HG02840 (cell line): ENCODE results near the gene ATRNL1.
"Not testable (repeated sequence)": the region's sequence is repeated elsewhere in the genome, so short reads cannot be mapped to it uniquely, and the experiment has no call there.

ENCODE experiments used
- ATAC-seq: cut with Tn5 transposase; IDR thresholded peaks from one replicate; pipeline ENCODE4 v1.9.1; 2021; ENCODE audit warnings: mild to moderate bottlenecking, moderate library complexity, moderate number of reproducible peaks; ENCODE audit not compliant: unreplicated experiment, low FRiP score

Gene ATRNL1

DNA sequence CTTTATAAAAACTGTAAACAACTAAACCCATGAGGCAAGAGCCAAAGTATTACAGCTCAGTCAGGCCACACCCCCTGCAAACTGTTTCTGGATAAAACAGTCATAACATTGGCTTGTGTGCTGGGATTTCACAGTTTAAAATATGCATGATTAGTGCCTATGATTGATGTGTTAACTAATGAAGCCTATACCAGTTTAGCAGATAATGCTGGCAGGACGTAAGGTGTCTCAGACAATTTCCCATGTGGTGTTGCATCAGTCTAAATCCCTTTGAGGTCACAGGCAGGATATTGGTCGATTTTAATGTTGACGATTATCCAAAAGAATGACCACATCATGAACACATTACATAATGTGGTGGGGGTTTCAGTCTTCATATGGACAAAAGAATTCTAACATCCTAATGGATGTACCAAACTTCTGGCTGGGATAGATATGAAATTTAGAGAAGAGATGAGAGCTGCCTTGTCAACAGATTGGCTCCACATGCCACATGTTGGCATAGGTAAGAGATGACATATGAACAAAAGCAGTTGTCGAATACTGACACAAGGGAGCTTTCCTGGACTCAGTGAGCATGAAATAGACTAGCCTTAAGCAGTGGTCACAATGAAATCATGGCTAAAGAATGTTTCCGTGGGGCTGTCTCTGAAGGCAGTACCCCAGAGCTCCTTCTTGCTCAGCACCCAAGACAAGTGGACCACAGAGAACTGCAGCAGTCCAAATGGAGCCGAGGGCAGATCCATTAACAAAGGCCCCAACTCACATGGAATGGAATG is 734.3 kb downstream of the ATRNL1 start:
- ATAC-seq, result no peak

DNA sequence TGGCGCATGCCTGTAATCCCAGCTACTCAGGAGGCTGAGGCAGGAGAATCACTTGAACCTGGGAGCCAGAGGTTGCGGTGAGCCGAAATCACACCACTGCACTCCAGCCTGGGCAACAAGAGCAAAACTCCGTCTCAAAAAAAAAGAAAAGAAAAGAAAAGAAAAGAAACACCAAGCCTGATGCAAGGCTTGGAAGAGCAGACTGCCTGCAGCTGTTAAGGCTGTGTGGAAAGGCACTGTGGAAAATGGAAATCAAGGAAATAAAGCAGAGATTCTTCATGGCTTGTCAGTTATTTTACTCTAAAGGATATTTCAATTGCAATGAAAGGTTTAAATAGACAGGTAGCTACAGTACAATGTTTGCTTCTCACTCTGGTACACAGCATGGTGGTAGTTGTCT is 735.0 kb downstream of the ATRNL1 start:
- ATAC-seq, result not testable (repeated sequence)

DNA sequence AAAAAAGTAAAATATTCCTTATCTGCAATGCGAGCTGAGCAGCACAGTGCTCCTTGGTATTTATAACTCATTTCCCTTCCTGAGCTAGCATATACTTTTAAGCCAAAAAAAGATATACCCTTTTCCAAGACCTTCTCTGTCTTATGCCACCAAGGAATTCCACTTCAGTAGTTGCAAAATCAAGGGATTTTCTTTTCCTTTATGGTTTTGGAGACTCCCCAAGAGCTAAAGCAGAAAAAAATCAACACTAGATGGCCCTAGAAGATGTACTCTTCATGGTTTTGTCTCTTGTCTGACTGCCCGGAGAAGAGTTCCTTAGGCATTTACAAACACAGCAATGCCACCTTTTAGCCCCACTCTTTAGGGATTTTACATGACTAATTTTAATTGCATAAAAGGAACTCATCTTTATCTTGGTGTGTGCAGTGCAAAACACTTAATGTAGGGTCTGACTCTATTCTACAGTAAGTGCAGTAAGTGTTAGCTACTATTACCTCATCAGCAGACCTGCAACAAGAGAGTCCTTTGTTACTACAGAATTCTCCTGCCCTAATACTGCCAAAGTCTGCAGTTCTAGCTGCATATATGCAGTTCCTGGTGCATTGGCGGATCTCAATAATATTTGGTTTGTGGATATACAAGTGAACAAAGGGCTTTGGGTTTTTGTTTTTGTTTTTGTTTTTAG is 736.5 kb downstream of the ATRNL1 start:
- no peak for ATAC-seq

DNA sequence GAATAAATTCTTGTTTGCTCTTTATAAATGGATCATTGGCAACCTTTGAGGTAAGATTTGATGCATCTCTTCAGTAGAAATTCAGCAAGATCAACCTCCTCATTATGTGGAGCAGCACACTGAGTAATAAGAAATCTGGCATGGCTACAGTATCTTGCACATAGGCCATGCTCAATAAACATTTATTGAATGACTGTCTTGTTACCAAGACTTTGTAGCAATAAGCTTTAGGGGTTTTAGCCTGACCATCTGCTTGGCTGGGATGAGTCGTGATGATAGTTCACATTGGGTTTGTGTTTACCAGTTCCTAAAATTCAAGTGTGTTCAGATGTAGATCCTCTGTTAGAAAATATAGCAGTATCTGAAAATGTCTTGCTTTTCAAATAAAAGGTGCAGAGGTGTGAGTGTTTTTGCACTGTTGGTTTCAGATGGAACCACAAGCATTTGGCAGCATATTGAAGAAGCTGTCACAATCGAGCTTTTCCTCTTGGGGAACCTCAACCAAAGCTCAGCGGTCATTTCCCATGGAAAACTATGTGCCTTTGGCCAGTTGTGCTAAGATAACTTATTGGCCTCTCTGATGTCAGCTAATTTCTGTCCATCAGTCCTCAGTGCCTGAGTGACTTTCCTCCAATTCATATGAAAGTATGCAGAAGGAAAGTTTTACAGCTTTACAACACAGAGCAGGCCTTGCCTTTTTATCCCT is 737.3 kb downstream of the ATRNL1 start:
- no peak for ATAC-seq

DNA sequence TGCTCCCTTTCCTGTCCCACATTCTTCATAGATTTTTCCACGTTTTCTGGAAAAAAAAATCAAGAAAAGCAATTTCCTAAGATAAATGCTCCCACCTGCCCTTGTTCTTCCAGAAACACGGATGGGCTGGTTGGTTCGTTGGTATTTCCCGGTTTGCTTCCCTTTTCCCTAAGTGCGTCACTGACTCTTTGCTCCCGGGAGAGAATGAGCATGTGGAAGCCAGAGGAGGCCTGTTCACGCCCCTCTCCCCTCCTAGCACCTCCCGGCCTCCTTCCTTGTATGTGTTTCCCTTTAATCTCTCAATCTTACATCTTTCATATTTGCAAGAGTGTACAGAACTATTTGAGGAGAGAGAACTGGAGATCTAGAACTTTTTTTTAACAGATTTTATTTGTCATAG is 737.9 kb downstream of the ATRNL1 start:
- ATAC-seq, result no peak

DNA sequence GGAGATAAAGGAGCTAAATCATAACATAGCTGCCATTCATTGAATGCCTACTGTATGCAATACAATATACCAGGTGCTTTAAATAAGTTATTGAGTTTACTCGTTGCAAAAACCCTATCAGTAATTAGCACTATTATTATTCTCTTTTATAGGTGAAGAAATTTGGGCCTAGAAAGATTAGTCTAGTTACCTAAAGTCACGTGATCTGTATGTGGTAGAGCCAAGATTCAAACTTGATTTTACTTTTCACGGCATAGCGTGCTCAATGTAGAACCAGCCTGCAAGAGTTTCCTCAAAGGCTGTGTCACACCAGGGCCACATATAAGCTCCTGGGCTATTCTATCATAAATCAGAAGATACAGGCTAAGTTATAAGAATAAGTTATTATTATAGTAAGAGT is 740.0 kb downstream of the ATRNL1 start:
- ATAC-seq, result no peak

DNA sequence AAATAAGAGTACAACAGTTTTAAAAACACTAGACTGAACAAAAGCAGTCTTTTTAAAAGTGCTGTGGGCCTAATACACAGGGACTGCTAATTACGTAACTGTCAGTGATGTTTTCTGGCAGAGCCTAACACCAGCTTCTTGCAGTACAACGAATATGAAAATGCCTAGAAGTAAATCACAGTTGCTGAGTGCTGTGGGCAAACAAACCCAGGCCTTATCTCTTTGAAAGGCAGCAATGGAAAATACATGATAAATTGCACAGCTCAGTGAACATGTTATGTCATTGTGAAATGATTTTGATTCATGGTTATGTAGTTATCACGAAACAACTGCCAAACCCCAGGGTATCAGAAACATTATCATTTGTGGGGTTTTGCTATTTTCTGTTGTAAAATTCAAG is 751.4 kb downstream of the ATRNL1 start:
- ATAC-seq, result no peak

DNA sequence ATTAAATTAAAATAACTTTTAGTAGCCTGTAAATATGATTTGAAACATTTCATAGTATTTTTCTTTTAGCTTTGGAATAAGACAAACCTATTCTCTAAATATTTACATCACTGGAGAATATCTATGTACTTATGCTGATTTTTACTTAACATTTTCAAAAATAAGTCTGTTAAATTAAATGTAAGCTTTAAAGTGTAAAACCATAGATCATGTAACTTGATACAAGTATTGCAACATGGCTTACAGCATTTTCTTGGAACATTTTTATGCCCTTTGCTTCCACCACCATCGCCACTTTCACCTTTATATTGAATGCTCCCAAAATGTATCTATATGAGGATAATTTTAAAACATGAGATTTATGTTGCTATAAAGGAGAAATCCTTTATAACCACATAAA is 752.8 kb downstream of the ATRNL1 start:
- no peak for ATAC-seq

DNA sequence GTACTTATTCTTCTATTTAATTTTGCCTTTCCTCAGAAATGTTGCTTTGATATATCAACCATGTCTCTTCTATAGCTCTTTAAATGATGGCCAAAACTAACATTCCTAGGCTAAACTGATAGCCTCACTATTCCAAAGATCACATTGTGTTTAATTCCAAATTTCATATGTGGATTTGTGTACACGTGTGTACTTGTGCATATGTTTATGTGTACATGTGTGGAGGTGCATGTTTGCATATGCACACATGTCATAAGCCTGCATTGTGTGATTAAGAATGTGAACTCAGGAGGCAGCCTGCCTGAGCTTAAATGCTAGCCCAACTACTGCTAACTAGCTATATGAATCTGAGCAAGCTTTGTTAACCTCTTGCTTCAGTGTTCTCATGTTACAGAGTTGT is 753.4 kb downstream of the ATRNL1 start:
- ATAC-seq, result no peak

DNA sequence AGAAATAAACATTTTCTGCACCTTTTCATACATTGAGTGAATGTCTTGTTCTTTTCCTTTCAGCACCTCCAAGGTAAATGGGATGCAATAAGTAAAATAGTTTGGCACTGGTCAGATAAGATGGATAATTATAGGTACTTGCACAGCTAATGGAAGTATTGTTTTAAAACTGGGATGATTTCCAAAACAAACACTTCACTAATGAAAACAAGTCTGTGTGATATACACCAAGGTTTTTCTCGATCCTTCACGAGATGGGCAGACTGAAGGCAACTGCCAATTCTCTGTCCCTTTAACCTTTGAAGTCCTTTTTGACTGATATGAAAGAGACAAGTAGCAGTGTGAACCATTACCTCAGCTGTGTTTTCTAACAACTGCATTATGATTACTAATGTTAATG is 756.0 kb downstream of the ATRNL1 start:
- no peak for ATAC-seq

DNA sequence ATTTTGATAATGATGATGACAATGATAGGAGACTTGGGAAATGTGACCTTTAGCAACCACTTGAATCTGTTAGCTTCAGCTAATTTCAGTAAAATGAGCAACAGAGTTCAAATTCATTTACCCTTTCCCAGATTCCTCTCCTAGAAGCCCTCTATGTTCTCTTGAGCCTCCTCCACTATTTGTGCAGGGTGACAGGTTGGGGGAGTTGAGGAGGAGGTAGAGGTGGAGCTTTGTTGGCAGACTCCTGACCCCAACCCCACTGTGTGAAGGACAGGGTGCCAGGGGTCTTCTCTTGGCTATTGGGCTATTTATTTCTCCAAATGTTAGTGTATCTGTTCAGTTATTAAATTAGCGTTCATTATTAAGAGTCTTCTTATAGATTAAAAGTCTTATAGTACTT is 757.5 kb downstream of the ATRNL1 start:
- no peak for ATAC-seq

DNA sequence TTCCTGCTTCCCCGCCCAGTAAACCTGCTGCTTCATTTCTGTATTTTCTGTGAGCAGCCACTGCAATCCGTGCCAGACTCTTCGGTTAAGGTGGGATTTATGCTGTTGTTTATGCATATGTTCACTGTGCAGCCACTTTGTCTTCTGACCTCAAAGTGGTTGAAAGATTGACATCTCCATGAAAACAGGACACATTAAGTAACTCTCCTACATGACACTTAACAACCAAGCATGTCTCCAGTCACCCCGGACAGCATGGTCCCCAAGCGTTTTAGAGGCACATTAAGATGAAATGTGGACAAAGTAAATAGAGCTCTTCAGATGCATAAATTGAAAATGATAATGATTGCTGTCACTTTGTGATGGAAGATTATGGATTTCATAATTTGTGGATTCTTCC is 758.5 kb downstream of the ATRNL1 start:
- ATAC-seq, result no peak

DNA sequence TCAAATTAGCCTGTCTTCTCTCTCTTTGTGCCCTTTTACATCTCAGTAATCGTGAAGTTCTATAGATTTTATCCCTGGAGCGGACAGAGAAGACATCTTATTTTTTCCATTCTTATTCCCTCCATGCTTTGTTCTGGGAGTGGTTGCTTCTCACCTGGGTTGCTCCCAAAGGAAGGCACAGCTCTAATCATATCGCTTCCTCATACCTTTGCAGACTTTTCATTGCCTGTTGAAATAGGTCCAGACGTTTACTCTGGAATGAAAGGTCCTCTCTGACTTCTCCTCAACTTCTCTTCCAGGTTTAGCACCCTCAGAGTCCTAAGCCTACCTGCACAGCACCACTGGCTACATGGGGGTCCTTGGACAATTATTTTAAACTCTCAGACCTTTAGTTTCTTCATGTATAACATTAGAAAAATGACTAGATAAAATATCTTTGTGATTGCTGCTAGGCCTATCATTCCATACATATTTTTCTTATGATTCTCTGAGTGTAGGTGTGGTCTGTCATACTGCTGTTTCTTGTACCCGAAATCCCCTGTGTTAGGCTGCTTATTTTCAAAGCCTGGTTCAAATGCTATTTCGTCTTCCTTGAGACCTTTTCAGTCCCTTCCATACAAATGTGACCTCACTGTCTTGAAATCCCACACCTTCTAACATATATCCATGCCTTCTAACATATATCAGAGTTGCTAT is 761.7 kb downstream of the ATRNL1 start:
- ATAC-seq, result no peak

DNA sequence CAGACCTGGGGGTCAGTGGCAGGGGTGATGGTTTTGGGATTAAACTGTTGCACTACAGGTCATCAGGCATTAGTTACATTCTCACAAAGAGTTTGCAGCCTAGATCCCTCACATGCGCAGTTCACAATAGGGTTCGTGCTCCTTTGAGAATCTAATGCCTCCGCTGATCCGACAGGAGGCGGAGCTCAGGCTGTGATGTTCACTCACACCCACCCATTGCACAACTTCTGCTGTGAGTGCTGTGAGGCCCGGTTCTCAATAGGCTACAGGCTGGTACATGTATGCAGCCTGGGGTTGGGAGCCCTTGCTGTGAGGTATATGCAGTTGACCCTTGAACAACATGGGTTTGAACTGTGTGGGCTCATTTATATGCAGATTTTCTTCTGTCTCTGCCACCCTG is 763.4 kb downstream of the ATRNL1 start:
- no peak for ATAC-seq

DNA sequence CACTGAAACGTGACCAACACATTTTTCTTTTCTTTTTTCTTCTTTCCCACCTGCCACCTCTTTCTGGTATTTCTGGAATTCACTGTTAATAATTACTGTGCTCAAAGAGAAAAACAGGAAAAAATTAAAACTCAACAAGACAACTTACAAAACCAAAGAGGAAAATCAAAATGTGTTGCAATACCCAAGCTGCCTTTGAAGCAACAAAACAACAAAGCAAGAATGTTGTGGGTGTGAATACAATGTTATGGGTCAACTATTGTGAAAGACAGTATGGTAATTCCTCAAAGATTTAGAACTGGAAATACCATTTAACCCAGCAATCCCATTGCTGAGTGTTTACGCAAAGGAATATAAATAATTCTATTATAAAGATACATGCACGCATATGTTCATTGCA is 764.7 kb downstream of the ATRNL1 start:
- no peak for ATAC-seq

DNA sequence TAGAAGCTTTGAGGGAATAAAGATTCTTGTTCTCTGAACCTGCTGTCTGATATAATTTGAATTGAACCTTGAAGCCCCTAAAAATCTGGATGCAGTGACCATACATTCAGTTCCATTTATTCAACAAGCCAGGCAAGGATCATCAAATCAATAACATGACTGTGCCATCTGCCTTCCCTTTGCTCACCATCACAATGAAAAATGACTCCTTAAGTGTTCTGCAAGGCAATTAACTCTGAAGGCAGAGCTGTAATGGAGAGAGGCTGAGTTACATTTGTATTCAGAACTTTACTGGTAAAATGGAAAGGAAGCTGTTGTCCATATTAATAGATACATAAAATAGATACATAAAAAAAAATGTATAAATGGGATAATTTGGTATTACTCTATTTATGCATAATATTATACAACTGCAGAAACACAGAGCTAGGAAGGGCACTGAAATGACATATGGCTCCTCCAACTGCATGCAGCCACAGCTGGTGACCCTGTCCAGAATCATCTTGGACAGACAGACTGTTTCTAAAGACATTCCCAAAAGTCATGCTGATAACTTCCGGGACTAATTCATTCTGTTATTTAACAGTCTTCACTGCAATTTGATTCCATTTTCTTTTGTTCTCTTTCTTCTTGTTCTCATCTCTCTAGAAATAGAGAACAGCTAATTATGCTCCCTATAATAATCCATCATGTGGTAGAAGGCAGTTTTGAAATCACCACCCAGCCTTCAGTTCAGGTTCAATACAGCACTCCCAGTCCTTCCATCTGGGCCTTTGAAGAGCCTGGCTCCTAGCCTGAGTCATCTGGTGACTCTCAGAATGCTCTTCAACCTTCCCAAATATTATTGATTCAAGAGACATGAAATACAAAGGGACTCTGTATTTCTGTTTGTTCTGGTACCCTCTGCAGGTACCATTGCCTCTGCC is 767.3 kb downstream of the ATRNL1 start:
- ATAC-seq, result no peak

DNA sequence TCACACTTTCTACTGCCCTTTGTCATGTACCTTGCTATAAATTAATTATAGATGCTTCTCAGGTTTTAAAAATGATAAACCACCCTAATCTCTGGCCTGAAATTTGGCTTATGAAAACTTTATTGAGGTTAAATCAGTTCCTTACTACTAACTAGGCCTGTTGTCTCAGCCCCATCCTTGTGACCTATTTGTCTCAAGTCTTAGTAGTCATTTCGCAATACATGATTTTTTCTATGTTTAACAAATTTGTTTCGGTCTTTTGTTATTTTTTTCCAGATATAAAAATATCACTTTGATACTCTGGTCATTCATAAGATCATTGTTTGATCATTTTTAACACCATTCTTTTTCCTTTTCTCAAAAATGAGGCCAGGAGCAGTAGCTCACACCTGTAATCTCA is 768.3 kb downstream of the ATRNL1 start:
- ATAC-seq, result no peak

DNA sequence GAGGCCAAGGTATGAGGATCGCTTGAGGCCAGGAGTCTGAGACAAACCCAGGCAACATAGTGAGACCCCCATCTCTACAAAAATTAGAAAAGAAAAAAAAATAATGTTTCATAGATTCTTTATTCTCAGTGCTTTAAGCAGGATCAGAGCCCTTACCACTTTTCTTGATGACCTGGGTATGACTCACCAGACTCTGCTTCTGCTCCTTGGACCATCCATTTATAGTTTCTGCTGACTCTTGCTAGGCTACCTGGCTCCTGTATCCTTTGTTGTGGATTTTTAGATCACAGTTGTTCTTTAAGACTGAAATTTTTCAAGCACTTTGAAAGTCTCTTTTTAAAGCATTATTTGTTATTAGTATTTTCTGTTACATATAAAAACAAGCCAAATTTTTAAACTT is 768.7 kb downstream of the ATRNL1 start:
- no peak for ATAC-seq

DNA sequence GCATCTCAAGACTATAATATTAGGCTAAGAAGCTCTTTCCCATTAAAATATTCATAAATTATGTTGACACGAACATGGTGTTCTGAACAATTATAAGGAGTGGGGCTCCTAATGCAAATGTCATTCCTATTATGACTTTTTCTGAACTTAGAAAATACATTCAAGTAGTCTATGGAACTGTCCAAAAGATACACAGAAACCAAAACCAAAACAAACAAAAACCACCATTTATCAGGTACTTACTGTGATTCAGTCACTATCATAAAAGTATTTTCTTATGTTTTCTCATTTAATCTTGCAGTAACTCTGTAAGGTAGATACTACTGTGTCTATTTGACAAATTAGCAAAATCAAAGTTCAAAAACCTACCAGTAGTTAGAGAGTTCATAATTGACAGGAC is 773.0 kb downstream of the ATRNL1 start:
- ATAC-seq, result no peak

DNA sequence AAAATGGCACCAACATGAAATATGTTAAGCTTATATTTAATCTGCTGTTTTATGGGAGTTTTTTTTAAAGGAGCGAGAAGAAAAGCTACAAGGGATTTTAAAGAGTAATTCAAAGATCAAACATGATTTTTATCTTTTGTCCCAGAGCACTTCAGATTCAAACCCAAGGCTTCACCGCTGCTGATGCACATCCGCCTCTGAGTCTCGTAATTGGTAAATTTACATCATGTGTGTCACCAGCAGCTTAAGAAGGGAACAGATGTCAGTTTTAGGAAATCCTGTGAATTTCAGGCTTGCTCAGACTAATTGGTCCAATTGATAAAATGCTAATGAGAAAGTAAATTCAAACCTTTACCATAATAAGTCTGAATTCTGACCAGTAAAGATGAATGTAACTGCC is 773.5 kb downstream of the ATRNL1 start:
- no peak for ATAC-seq
